DOHH2 (cell line): ENCODE measurements around the gene GLIPR2.

Source experiments
- H3F3A ChIP-seq: fragments of 200-600 bp; sonication (generic), shearing (Covaris generic); 2 replicates; pipeline ENCODE4 v1.6.0; 2016; ENCODE audit warnings: antibody characterized with exemption, mild to moderate bottlenecking; ENCODE audit not compliant: control insufficient read depth, insufficient read depth
- H3K27ac ChIP-seq: fragments of 200-600 bp; sonication (generic); 2 replicates; pipeline ENCODE4 v1.5.1; 2014; ENCODE audit warnings: low read depth, mild to moderate bottlenecking, low read length, moderate library complexity
- H3K27me3 ChIP-seq: fragments of 200-600 bp; sonication (generic); 2 replicates; pipeline ENCODE4 v1.6.1; 2014; ENCODE audit warnings: mild to moderate bottlenecking, low read length, mixed read lengths; ENCODE audit not compliant: control insufficient read depth
- H3K36me3 ChIP-seq: fragments of 200-600 bp; sonication (generic); 2 replicates; pipeline ENCODE4 v1.6.1; 2014; ENCODE audit warnings: mild to moderate bottlenecking, low read length, moderate library complexity, mixed read lengths; ENCODE audit not compliant: control insufficient read depth
- H3K4me1 ChIP-seq: fragments of 200-600 bp; sonication (generic); 2 replicates; pipeline ENCODE4 v1.6.1; 2014; ENCODE audit warnings: mild to moderate bottlenecking, low read length, mixed read lengths; ENCODE audit not compliant: control insufficient read depth
- H3K4me2 ChIP-seq: fragments of 200-600 bp; sonication (generic); 2 replicates; pipeline ENCODE4 v1.6.0; 2014; ENCODE audit warnings: mild to moderate bottlenecking, low read length, moderate library complexity
- H3K4me3 ChIP-seq: fragments of 200-600 bp; sonication (generic); 2 replicates; pipeline ENCODE4 v1.5.1; 2014; ENCODE audit warnings: mild to moderate bottlenecking, low read length, mixed read lengths
- H3K79me2 ChIP-seq: fragments of 200-600 bp; sonication (generic); 2 replicates; pipeline ENCODE4 v1.6.1; 2014; ENCODE audit warnings: mild to moderate bottlenecking, low read length, mixed read lengths; ENCODE audit not compliant: control insufficient read depth
- H3K9me2 ChIP-seq: fragments of 200-600 bp; sonication (generic); replicated peaks from 2 replicates; pipeline ENCODE4 v1.6.1; 2014; ENCODE audit warnings: mild to moderate bottlenecking, low read length, mixed read lengths; ENCODE audit not compliant: control insufficient read depth
- H3K9me3 ChIP-seq: fragments of 200-600 bp; sonication (generic); 2 replicates; pipeline ENCODE4 v1.6.1; 2014; ENCODE audit warnings: antibody characterized with exemption, low read length, mixed read lengths; ENCODE audit not compliant: control insufficient read depth, insufficient read depth
- H4K20me1 ChIP-seq: fragments of 200-600 bp; sonication (generic); 2 replicates; pipeline ENCODE4 v1.6.0; 2014; ENCODE audit warnings: low read depth, mild to moderate bottlenecking, antibody characterized with exemption, low read length, moderate library complexity; ENCODE audit not compliant: control insufficient read depth, insufficient read depth
- EZH2phosphoT487 ChIP-seq: fragments of 200-600 bp; sonication (generic); IDR thresholded peaks from 2 replicates; pipeline ENCODE4 v1.6.1; 2017; ENCODE audit warnings: borderline replicate concordance, mild to moderate bottlenecking, antibody characterized with exemption, low read length, moderate library complexity, mixed read lengths
- TF ChIP-seq, protein P1 (sequence below): fragments of 200-600 bp; sonication (generic); IDR thresholded peaks from one replicate; pipeline ENCODE4 v1.5.1; 2014; ENCODE audit warnings: antibody characterized with exemption, mild to moderate bottlenecking, low read depth, low read length; ENCODE audit not compliant: poor library complexity, severe bottlenecking

The GLIPR2 gene

DNA sequence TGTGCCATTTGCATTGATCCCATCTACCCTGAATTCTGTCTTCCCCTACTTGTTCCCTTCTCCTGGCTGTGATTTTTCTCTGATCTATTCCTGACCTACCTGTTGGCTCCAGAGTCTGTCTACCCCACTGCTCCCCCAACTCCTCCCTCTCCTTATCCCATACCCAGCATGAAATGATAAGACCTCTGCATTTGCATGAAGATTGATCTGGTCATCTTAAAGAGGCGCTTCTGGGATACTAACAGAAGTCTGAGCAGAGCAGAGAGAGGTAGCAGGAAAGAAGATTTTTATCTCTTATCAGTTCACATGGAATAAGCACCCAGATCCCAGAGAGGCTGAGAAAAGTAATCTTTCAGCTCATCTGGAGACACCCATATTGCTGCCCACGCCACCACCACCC is 18.3 kb upstream of the GLIPR2 start:
- Histone ChIP-seq H3K9me3 (no peaks in the 10 kb centered on the region), H3K4me2 (no peak overlapping the region), H3K4me3 (no peak overlapping the region), H3K36me3 (no peaks in the 10 kb centered on the region), H3K27me3 (no peaks in the 10 kb centered on the region), H4K20me1 (no peaks in the 10 kb centered on the region), H3K4me1 (no peaks in the 10 kb centered on the region), H3K27ac (no peak overlapping the region), H3F3A (no peaks in the 10 kb centered on the region), H3K79me2 (no peaks in the 10 kb centered on the region), H3K9me2 (no peaks in the 10 kb centered on the region)
- no peak for TF ChIP-seq EZH2phosphoT487
- TF ChIP-seq, protein P1, sequence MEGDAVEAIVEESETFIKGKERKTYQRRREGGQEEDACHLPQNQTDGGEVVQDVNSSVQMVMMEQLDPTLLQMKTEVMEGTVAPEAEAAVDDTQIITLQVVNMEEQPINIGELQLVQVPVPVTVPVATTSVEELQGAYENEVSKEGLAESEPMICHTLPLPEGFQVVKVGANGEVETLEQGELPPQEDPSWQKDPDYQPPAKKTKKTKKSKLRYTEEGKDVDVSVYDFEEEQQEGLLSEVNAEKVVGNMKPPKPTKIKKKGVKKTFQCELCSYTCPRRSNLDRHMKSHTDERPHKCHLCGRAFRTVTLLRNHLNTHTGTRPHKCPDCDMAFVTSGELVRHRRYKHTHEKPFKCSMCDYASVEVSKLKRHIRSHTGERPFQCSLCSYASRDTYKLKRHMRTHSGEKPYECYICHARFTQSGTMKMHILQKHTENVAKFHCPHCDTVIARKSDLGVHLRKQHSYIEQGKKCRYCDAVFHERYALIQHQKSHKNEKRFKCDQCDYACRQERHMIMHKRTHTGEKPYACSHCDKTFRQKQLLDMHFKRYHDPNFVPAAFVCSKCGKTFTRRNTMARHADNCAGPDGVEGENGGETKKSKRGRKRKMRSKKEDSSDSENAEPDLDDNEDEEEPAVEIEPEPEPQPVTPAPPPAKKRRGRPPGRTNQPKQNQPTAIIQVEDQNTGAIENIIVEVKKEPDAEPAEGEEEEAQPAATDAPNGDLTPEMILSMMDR, result no peak

DNA sequence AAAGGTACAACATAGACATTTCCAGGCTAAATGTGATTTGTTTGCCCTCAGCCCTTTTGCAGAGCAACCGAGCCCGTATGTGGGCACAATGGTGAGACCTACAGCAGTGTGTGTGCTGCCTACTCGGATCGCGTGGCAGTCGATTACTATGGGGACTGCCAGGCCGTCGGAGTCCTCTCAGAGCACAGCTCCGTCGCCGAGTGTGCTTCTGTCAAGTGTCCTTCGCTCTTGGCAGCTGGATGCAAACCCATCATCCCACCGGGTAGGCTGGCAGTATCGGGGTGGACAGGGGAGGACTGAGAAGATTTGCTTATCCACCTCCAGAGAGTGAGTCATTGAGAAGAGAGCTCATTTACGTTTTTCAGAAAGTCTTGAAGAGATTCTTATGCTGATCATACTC is 17.8 kb upstream of the GLIPR2 start:
- Histone ChIP-seq H3F3A (no peaks in the 10 kb centered on the region), H4K20me1 (no peaks in the 10 kb centered on the region), H3K27me3 (no peaks in the 10 kb centered on the region), H3K27ac (no peak overlapping the region), H3K9me2 (no peaks in the 10 kb centered on the region), H3K79me2 (no peaks in the 10 kb centered on the region), H3K9me3 (no peaks in the 10 kb centered on the region), H3K36me3 (no peaks in the 10 kb centered on the region), H3K4me2 (no peak overlapping the region), H3K4me1 (no peaks in the 10 kb centered on the region), H3K4me3 (no peak overlapping the region)
- no peak for TF ChIP-seq EZH2phosphoT487
- TF ChIP-seq, protein P1, result no peak

DNA sequence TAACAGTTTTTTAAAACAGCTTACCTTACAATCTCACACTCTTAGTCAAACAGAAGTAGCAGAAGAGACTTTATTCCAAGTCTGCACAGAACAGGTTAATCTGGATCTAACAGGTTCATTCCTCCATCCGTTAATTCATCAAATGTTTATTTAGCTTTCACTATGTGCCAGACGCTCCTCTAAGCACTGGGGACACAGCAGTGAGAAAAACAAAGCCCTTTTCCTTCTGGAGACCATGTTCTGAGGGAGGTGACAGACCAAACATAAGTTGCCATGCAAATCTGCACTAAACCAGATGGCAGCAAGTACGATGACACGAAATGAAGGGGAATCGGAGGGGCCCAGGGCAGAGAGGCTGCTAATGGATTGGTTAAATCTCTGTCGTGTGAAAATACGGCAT is 17.1 kb upstream of the GLIPR2 start:
- no peaks in the 10 kb centered on the region for H3K9me3 ChIP-seq
- no peak overlapping the region for H3K4me3 ChIP-seq
- H3F3A ChIP-seq, result no peaks in the 10 kb centered on the region
- no peaks in the 10 kb centered on the region for H3K27me3 ChIP-seq
- no peaks in the 10 kb centered on the region for H4K20me1 ChIP-seq
- no peaks in the 10 kb centered on the region for H3K36me3 ChIP-seq
- H3K79me2 ChIP-seq, result no peaks in the 10 kb centered on the region
- no peak overlapping the region for H3K4me2 ChIP-seq
- no peaks in the 10 kb centered on the region for H3K9me2 ChIP-seq
- H3K4me1 ChIP-seq, result no peaks in the 10 kb centered on the region
- TF ChIP-seq, protein P1, result no peak
- TF ChIP-seq EZH2phosphoT487, result no peak
- H3K27ac ChIP-seq, result no peak overlapping the region

DNA sequence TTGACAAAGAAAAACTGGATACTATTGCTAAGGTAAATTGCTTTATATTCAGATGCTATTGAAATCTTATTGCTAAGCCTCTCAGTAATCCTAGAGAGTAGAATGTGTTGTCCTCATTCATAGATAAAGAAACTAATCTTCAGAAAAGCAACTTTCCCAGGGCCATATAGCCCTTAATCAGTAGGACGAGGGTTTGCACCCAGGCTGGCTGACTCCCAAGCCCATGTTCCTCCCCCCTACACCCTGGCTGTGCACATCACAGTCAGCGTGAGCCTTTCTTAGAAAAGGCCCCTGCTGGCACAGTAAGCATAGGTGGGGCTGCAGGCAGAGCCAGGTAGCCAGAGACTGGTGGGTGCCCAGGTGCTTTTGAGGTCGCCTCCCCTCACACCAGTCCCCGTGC is 15.8 kb upstream of the GLIPR2 start:
- no peaks in the 10 kb centered on the region for H4K20me1 ChIP-seq
- no peaks in the 10 kb centered on the region for H3K79me2 ChIP-seq
- H3K27ac ChIP-seq, result no peak overlapping the region
- no peak overlapping the region for H3K4me3 ChIP-seq
- H3K36me3 ChIP-seq, result no peaks in the 10 kb centered on the region
- H3F3A ChIP-seq, result no peaks in the 10 kb centered on the region
- no peaks in the 10 kb centered on the region for H3K27me3 ChIP-seq
- TF ChIP-seq, protein P1, result no peak
- TF ChIP-seq EZH2phosphoT487, result no peak
- no peaks in the 10 kb centered on the region for H3K9me2 ChIP-seq
- H3K4me2 ChIP-seq, result no peak overlapping the region
- no peaks in the 10 kb centered on the region for H3K9me3 ChIP-seq
- H3K4me1 ChIP-seq, result no peaks in the 10 kb centered on the region
